Hypothalamus (tissue), 51 donors: Measurements from ENCODE around the gene RBM33.
A peak's percentile ranks its signal among the peaks of the same experiment; 100 is the strongest.

Experiments used
- DNase-seq, 51 donors: peaks; one replicate each; lab custom pipeline; 2025; lab: John Stamatoyannopoulos, UW

Gene RBM33

DNA sequence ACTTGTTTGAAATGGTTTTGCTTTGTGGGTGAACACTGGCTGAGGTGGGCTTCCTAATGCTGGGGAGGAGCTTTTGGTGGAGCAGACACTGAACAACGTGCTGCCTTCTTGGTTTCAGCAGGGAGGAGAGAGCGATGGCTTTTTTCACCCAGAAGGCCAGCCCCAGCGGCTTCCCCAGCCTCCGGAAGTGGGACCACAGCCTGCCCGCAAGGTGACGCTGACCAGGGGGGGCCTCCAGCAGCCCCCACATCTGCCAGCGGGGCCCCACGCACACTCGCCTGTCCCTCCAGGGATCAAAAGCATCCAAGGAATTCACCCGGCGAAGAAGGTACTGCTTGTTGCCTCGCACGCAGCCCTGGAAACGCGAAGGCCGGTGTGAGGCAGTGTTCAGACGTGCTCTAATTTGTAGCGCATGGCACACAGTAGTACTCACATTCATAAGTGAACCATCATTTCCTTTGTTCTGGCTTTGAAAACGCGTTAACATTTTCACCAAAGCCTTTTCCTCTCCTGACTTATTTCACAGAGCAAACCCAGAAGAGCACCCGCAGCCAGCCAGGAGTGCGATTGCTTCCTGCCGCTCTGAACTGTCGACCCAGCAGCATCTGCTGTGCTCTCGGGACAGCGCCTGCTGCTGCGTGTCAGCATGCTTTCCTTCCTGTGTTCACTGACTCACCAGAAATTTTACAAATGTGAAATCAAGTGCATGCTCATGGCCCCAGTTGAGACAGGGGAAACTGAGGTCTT, 119.4 kb downstream of the RBM33 start:
- no peak for DNase-seq

DNA sequence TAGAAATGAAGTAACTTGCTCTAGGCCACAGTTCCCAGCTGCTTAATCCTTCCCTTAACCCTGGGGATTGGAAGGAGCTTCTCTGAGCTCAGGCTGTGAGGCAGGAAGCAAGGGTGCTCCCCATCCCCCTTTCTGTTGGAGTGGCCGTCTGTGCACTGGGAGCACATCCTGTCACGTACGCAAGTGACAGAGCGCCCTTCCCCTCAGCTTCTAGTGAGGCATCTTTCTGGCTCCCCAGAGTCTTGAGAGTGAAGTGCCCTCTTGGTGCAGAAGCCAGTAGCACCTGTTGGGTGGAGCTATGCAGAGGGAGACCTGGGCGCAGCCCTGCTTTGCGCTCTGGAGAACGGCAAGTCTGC, 120.0 kb downstream of the RBM33 start:
- DNase-seq = no peak

DNA sequence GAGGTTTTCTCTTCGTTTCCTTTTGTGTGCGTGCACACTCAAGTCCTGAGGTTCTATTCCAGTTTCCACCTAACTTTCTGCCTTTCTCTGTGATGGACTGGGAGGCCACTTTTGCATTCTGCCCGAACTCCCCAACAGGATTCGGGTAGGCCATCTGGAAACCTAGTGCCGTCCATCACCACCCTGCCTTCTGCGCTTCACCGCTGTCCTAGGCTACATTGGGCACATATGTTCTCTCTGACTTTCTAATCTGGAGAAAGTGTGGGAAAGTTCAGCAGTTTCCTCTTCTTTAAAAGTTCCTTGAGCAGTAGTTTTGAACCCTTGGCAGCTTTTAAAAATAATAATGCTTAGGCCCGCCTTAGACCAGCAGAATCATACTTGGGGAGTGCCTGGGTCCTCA, 121.0 kb downstream of the RBM33 start:
- no peak for DNase-seq

DNA sequence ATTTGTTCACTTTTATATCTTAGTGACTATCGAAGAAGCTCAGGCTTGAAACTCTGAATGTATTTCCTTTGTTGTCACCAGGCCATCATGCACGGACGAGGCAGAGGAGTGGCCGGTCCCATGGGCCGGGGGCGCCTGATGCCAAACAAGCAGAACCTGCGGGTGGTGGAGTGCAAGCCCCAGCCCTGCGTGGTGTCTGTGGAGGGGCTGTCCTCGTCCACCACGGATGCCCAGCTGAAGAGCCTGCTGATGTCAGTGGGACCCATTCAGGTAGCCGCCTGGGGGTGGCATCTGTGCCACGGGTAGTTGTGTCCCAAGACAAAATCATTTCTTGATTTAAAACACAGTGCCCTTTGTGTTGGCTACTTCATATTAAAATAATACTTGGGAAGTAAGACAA, 121.9 kb downstream of the RBM33 start:
- no peak for DNase-seq

DNA sequence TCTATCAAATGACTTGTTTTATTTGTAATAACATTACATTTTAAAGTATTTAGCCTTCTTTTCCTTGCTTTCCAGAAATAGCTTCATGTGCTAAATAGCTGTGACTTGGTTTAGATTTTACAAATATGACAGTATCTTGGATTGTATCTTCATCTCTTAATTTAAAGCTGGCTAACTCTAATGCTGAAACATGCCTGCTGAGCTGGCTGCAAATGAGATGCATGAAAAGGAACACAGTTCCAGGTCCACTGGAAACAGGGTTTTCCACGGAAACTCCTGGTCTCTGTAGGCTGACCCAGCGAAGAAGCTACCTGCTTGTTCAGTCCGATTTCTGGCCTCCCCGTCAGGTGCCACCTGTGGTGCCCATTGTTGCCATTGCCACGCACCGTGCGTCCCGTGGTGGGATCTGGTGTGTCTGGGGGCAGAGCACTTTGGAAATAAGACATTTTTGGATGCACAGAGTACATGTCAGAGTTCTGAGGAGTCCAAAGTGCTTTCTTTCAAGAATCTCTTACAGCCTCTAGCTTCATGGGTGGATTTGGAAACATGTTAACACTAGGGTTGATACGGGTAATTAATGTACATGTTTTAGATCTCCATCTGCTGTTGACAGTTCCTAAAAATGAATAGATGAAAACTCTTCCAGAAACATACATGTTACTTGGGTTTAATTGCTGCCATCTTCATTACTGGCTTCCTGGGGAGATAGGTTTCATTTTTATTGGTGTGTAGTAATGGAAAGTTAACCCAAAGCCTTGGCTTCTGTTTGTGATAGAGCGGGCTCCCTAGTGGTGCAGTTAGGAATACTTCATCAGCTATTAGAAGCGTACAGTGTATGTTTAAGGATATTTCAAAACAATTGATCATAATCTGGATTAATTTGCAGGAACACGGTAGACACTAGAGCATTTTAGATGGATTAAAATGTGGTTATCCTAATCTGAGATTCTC, 122.8 kb downstream of the RBM33 start:
- no peak for DNase-seq

DNA sequence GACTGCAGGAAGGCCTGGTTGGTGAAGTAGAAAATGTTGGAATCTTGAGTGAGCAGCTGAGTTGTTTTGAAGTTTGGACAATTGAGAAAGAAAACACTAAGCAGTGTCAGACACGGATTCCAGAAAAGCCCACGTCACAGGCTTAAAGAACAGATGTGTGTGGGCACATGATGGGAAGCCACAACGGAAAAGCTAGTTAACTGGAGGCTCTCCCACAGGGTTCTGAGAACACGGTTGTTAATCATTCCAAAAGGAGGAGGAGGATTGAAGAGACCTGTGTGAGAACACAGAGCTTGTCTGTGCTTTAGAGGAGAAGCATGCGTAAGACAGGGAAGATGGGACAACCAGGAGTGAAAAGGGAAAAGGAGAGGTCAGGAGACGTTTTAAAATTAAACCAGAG, 125.2 kb downstream of the RBM33 start:
- DNase-seq = peak in 2 of 51 donors; percentile 26 to 49

DNA sequence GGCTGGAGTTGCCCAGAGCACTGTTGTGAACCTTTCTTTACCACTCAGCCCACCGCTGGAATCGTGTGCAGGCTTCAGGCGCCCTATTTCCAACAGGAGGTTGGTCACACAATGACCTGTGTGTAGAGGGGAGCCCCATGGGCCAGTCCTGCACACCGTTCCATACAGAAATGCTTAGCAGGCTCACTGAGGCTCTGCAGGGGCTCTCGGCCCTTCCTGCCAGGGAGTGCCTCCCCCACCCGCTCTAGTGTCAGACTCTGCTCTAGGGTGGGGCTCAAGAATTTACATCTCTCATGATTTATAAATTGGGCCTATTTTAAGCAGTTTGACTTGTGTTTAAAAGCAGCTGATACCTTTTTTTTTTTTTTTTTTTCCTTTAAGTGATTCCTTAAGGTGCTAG, 125.8 kb downstream of the RBM33 start:
- DNase-seq = no peak

DNA sequence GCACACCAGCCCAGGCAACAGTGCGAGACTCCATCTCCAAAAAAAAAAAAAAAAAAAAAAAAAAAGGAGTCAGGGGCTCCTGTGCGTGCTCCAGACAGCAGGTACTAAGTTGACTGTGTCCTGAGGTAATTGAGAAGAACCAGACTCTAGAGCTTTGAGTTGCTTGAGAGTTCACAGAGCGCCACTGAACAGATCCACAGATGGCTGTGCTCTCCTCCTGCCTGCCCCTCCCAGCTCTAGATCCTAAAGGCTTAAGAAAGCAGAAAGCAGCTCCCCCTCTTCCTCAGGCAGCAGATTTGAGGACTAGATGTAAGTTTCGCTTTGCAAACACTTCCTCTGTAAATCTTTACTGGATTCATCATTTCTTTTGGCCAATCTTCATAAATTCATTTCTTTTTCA, 129.1 kb downstream of the RBM33 start:
- DNase-seq = no peak

DNA sequence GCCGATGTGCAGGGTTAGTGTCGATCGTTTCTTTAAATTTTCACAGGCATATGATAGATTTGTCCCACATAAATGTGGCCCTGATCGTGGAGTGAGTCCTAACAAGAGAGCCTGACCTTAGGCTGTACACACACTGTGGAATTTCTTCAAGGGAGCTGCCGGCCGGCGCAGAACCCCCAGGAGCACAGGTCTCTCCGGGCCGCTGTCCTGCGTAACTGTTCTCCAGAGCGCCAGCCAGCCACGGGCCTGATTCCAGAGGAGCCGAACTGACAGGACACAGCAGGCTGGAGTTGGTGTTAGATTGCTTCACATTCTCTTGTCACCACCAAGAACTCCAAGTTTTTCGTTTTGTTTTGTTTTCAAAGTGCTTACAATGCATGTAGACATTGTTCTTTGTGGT, 130.5 kb downstream of the RBM33 start:
- no peak for DNase-seq

DNA sequence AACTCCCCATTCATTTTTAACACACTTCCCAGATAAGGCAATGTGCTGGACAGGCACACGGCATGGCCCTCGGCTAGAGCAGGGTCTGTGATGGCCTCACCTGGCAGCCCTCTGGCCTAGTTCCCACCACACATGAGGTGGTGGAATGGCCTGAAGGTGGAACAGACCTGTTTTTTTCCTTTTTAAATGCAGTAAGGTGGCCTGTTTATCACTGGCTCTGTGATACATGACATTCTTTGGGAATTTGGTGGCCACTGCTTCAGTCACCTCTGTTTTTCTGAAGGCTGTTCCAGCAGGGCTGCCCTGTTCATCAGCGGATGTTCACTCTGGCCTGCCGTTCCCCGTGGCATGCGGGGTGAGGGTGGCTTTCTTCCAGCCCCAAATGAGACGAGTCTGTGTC, 131.2 kb downstream of the RBM33 start:
- no peak for DNase-seq

DNA sequence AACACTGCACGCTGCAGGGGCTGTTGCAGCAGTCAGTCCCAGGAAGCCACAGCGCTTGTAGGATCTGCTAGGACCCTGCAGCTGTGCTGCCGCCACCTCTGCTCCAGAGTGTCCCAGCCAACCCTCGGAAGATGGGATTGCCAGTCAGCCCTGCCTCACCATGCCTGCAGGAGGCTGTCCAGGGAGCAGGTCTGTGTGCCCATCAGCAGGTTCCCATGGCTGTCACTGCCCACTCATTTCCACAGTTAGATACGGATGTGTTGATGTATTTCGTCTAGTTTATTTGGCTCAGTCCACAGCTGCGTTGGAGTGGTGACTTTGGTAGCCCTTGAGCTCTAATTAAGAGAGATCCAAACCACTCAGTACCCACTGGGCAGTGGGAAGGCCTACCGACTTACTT, 132.1 kb downstream of the RBM33 start:
- DNase-seq = no peak

DNA sequence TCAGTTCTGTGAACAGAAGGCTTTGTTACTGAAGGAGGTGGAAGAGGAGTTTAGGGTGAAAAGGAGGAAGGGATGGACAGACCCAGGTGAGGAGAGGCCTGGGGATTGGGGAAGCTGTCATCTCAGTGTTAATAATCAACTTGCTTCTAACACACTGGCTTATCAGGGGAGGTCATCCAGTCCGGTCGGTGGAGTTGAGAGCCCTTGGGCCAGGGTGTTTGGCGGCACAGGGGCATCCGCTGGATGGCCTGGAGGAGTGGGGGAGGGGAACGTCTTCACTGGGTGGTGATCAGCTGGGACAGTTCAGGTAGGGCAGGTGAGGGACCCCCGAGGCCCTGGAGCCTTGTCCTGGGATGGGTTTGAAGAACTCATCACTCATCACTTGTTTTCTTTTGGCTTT, 133.9 kb downstream of the RBM33 start:
- DNase-seq = no peak

DNA sequence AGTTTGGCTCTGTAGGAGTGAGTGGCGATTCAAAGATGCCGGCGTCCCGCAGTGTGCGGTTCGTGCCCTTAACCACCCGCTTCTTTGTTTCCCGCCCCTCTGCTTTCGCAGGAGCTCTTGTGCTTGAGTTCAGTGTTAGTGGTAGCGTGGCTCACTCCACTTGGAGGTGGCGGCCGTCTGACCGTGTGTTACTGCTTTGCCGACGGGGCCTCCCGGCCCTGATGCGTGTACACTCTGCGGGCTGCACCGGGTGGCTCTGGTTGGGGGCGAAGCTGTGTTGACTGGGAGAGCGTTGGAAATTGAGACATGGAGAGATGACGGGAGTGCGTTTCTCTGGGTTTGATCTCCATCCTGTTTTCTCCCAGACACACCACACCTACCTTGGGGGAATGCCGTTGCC, 136.4 kb downstream of the RBM33 start:
- no peak for DNase-seq

DNA sequence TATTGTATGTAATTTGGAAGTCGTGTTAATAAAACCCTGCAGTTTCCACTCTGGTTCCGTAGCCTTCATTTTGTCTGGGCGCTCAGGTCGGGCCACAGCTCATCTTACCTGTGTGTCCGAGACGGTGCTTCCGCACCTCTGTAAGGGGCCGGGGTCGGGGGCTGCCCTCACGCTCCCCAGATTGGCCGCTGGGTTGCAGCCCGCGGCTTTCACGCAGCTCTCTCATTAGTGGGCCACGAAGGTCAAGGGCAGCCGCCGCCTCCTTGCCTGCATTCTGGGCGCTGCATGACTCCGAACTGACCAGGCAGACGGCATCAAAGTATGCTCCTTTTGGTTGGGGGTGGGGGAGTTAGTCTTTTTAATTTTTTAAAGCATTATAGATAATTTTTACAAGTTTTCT, 137.0 kb downstream of the RBM33 start:
- DNase-seq = no peak

DNA sequence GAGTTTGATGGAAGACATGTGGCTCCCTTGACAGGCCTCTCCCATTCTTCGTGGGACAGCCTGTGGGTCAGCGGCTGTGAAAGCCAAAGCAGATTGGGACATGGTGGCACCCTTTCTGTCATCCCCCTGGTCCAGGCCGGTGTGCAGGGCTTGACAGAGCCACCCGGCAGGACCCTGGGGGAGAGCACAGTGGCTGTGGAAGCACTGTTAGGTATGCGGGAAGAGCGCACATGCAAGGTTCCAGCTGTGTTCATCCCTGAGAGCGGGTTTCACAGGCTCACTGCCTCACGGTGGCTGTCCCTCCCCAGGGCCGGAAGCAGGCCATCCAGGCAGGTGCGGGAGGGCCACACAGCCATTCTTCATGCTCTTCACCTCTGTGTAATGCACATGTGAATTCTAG, 138.0 kb downstream of the RBM33 start:
- no peak for DNase-seq

DNA sequence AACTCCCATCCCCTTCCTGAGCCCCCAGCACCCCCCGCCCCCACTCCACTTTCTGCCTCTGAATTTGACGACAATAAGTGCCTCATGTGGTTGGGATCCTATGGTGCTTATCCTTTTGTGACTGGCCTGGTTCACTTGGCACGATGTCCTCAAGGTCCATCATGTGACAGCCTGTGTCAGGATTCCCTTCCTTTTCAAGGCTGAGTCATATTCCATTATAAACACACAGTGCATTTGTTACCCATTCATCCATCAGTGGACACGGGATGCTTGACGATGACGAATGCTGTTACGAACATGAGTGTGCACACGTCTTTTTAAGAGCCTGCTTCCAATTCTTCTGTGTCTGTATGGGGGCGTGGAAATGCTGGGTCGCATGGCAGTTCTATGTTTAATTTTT, 141.1 kb downstream of the RBM33 start:
- no peak for DNase-seq

DNA sequence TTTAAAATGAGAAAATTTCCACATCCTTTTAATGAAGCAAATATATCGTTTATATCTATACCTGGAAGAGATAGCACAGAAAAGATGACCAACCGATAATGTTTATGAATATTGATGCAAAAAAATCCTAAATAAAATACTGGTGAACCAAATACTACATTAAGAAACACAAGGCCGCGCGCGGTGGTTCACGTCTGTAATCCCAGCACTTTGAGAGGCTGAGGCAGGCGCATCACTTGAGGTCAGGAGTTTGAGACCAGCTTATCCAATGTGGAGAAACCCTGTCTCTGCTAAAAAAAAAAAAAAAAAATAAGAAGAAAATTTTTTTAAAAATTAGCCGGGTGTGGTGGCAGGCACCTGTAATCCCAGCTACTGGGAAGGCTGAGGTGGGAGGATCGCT, 142.0 kb downstream of the RBM33 start:
- DNase-seq = no peak

DNA sequence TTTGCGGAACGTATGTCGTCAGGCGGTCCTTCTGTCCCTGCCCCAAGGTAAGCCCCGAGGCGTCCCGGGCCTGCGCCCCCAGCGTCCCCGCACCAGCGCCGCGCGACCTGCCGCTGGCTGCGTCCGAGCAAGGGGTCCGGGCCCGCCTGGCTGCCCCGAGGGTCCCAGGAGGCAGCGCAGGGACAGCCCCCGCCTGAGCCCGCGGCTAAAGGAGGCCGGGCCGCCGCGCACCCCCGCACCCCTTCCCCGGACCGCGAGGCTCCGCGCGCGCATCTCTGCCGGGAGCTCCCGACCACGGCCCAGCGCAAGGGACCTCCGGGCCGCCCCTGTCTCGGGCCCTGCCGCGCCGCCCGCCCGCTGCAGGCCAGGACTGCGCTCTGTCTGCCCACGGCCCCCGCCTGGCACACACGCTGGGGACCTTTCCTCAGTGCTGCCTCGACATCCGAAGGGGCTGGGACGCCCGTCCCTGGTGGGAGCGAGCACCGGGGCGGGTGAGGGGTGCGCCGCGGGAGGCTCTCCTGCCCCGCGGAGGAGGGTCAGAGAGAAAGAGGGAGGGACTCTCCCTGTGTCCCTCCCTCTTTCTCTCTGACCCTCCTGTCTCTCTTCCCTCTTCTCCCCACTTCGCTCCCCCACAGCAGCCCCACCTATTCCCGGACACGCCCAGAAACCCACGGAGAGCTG, 142.8 kb downstream of the RBM33 start:
- DNase-seq = no peak

DNA sequence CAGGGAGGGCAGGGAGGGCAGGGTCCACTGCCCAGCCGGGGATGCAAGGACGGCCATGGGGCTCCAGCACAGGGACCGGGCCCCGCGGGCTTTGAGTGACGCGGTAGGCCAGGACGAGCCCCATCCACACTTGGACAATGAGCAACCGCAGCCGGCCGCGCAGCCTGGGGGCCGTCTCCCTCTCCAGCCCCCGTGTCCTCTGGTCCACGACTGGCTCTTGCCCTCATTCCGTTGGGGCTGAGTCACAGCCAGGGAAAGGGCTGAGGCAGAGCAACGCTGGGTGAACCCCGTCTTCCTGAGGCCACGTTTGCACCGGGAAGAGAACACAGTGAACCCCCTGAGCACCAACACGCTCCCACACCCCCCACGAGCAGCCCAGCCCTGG, 144.1 kb downstream of the RBM33 start:
- no peak for DNase-seq

DNA sequence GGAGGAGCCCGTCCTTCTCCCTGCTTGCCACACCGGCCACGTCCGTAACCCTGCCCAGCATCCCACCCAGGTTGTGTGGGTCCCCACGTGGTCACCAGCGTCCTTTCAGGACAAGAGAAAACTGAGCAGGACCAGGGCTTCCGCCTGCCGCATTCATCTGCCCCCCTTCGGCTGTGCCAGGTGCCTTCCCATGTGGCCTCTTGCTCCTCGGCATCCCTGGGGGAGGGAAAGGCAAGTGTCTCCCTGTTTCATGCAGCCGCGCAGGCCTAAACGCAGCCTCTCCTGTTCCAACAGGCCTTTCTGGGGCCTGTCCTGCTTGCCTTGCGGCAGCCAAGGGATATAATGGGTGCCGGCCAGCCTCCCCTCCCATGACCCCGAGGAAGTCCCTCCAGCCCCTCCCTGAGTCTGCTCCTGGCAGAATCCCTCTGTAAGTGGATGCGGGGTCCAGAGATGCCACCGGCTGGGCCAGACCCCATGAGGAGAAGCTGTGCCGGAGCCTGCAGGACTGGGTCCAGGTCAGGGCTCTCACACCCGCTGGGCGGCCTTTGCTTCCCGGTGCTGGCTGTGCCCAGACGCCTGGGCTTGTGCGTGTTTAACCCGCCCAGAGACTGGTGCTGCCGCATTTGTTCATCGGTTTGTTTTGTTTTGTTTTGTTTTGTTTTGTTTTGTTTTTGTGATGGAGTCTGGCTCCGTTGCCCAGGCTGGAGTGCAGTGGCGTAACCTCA, 144.7 kb downstream of the RBM33 start:
- DNase-seq = peak in 3 of 51 donors; percentile 28 to 60 (median 46)

DNA sequence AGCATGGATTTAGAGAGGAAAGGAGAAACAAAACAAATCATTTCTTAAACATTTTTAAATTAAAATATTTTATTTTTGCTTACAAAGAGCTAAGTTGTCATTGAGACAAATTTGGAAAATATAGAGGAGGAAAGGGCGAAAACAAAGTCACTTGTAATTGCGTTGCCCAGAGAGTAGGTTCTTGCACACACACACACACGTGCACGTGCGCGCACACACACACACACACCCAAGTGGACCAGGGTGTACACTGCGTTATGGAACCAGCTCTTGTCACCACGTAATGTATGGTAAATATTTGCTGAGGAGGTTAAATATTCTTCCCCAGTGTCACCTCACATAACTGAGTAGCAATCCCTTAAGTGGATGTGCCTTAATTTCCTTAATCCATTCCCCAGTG, 146.2 kb downstream of the RBM33 start:
- no peak for DNase-seq
